K562 (cell line): Measurements from ENCODE around the gene SNAPC5. TPM values are rescaled to one million over a fixed set of nuclear protein-coding genes. Genes with fewer than 3 reads are reported as not detected.
A peak's percentile ranks its signal among the peaks of the same experiment; 100 is the strongest.

Experiments
- ARID1B ChIP-seq: fragments of 450-650 bp; IDR thresholded peaks from 2 replicates; pipeline ENCODE4 v1.6.1; 2016; ENCODE audit warnings: antibody characterized with exemption, mild to moderate bottlenecking, inconsistent platforms
- ARID3A ChIP-seq: IDR thresholded peaks from 2 replicates; pipeline ENCODE4 v1.6.1; 2012; ENCODE audit warnings: low read depth, low read length, improper control_type of control experiment, borderline replicate concordance
- COPS2 ChIP-seq: fragments of 450-650 bp; conservative IDR thresholded peaks from 2 replicates; pipeline ENCODE4 v1.6.1; 2016; ENCODE audit warnings: mild to moderate bottlenecking, moderate library complexity
- DIDO1 ChIP-seq: fragments of 450-650 bp; IDR thresholded peaks from 2 replicates; pipeline ENCODE4 v1.6.1; 2016; ENCODE audit warnings: low read depth, missing biosample characterization, missing genetic modification characterization
- DPF2 ChIP-seq: fragments of 450-650 bp; IDR thresholded peaks from 2 replicates; pipeline ENCODE4 v1.6.1; 2016
- ELF2 ChIP-seq: fragments of 250-450 bp; sonication (Bioruptor Pico); IDR thresholded peaks from 2 replicates; pipeline ENCODE4 v1.5.0; 2021; ENCODE audit warnings: mild to moderate bottlenecking
- ELF4 ChIP-seq: fragments of 450-650 bp; formaldehyde crosslinking; IDR thresholded peaks from 2 replicates; pipeline ENCODE4 v1.4.0; 2022; ENCODE audit warnings: missing genetic modification characterization
- FUS ChIP-seq: fragments of 200-400 bp; formaldehyde crosslinking; optimal IDR thresholded peaks from 2 replicates; pipeline ENCODE3; 2017; ENCODE audit warnings: low read depth, low read length
- GABPB2 ChIP-seq: fragments of 250-450 bp; sonication (Bioruptor Pico); conservative IDR thresholded peaks from 2 replicates; pipeline ENCODE4 v1.5.1; 2021; ENCODE audit warnings: mild to moderate bottlenecking
- GATAD2B ChIP-seq: fragments of 450-650 bp; IDR thresholded peaks from 2 replicates; pipeline ENCODE4 v1.6.1; 2017; ENCODE audit warnings: mild to moderate bottlenecking, borderline replicate concordance
- HINFP ChIP-seq: fragments of 450-650 bp; conservative IDR thresholded peaks from 2 replicates; pipeline ENCODE4 v1.6.1; 2016; ENCODE audit warnings: missing genetic modification characterization, low read depth, mild to moderate bottlenecking, control low read depth, missing compliant biosample characterization
- HNRNPUL1 ChIP-seq: fragments of 200-400 bp; formaldehyde crosslinking; IDR thresholded peaks from 2 replicates; pipeline ENCODE4 v1.6.1; 2017; ENCODE audit warnings: low read length
- KAT2B ChIP-seq: IDR thresholded peaks from one replicate; pipeline ENCODE4 v1.6.1; 2012; ENCODE audit warnings: low read depth, mild to moderate bottlenecking, control low read depth, inconsistent platforms, low read length, moderate library complexity
- KDM2B ChIP-seq: fragments of 250-450 bp; sonication (Bioruptor Pico); IDR thresholded peaks from 2 replicates; pipeline ENCODE4 v1.8.0; 2021; ENCODE audit warnings: mild to moderate bottlenecking, moderate library complexity
- PTBP1 ChIP-seq: fragments of 200-400 bp; formaldehyde crosslinking; IDR thresholded peaks from 2 replicates; pipeline ENCODE4 v1.6.1; 2017; ENCODE audit warnings: low read depth, low read length
- RB1 ChIP-seq: fragments of 450-650 bp; IDR thresholded peaks from 2 replicates; pipeline ENCODE4 v1.6.1; 2017; ENCODE audit warnings: low read depth, mild to moderate bottlenecking
- RBM15 ChIP-seq: fragments of 200-400 bp; formaldehyde crosslinking; IDR thresholded peaks from 2 replicates; pipeline ENCODE4 v1.6.1; 2018; ENCODE audit warnings: mild to moderate bottlenecking, low read length, moderate library complexity; ENCODE audit not compliant: insufficient read depth
- RCOR1 ChIP-seq, 2 experiments: IDR thresholded peaks; 2 replicates each; pipeline ENCODE4 v1.6.1; 2012; ENCODE audit warnings: low read depth in 2 of 2, low read length in 2 of 2, borderline replicate concordance in 1 of 2, improper control_type of control experiment in 1 of 2
- TCF15 ChIP-seq: fragments of 250-450 bp; sonication (Bioruptor Pico); IDR thresholded peaks from 2 replicates; pipeline ENCODE4 v1.8.0; 2022; ENCODE audit warnings: moderate library complexity, mild to moderate bottlenecking, inconsistent platforms
- ZC3H4 ChIP-seq: sonication (generic); formaldehyde crosslinking; IDR thresholded peaks from 2 replicates; pipeline ENCODE4 v1.9.0; 2021; ENCODE audit warnings: missing genetic modification reagents, borderline replicate concordance
- ZNF239 ChIP-seq: fragments of 250-450 bp; sonication (Bioruptor Pico); IDR thresholded peaks from 2 replicates; pipeline ENCODE4 v1.4.0; 2020; ENCODE audit warnings: mild to moderate bottlenecking
- ZNF436 ChIP-seq: fragments of 250-450, 450-650 bp; sonication (Bioruptor Pico); formaldehyde crosslinking; IDR thresholded peaks from 2 replicates; pipeline ENCODE4 v1.7.0; 2020; ENCODE audit warnings: mild to moderate bottlenecking
- ZNF512 ChIP-seq: IDR thresholded peaks from 2 replicates; pipeline ENCODE4 v1.6.1; 2016; ENCODE audit warnings: missing genetic modification characterization, missing compliant biosample characterization
- ZNF785 ChIP-seq: fragments of 250-450 bp; sonication (Bioruptor Pico); IDR thresholded peaks from 2 replicates; pipeline ENCODE4 v1.4.0; 2020; ENCODE audit warnings: mild to moderate bottlenecking
- polyA plus RNA-seq, 8 experiments: library from polyadenylated mRNA; depleted of rRNA in 4 of 8; stranded (reverse) in 5 of 8; unstranded in 3 of 8; fragments of >200 nt; fragmentation: Nextera tagmentation in 2 of 8; fragmentation: Illumina TruSeq in 1 of 8; extraction: Ambion mirVana in 2 of 8; extraction: Trizol in 1 of 8; gene quantifications; 2 replicates each; pipeline versions ENCODE4 v1.2.1 to v1.2.3, GENCODE V29; 2011 to 2014; ENCODE audit warnings: inconsistent platforms in 1 of 8, missing spikeins in 1 of 8
- total RNA-seq, 7 experiments: library from RNA; depleted of rRNA in 6 of 7; stranded (reverse); fragments of >200 nt in 6 of 7; fragmentation: Illumina TruSeq in 2 of 7; extraction: Trizol in 2 of 7; gene quantifications; 2 replicates each; pipeline versions ENCODE4 v1.2.1 to v1.2.3, GENCODE V29; 2011 to 2021; ENCODE audit warnings: low replicate concordance in 1 of 7

The SNAPC5 gene
- total and polyA plus RNA-seq, 9 of the 15 experiments (the other 6 are each of a cell fraction or from before 2014, with no cell fraction given) = 52.8 to 155 (median 96.5) TPM

- TF ChIP-seq ELF4 (no peak), ZNF512 (tag) (no peak), HINFP (tag) (no peak), DIDO1 (tag) (peak; percentile 68; the same call in 1 of the 2 replicates), ZNF436 (CRISPR knock-in tag) (no peak; the same call in 1 of the 2 replicates), KAT2B (no peak), RCOR1 (IDR thresholded peaks at IDR 0.05; ENCODE audit: borderline replicate concordance in 1 of 2, low read depth in 2 of 2, low read length in 2 of 2) (peak in 1 of 2 experiments; percentile 32; a peak in 3 of 4 replicates), COPS2 (no peak), ZC3H4 (CRISPR knock-in tag) (no peak), RBM15 (no peak), HNRNPUL1 (no peak), TCF15 (CRISPR knock-in tag) (no peak), KDM2B (CRISPR knock-in tag) (0 out of 2 replicates have a peak, but pooled peaks have one; percentile 41), ZNF785 (CRISPR knock-in tag) (no peak), GABPB2 (CRISPR knock-in tag) (peak; percentile 24; the same call in 1 of the 2 replicates), ARID3A (no peak), ARID1B (peak; percentile 55), ELF2 (peak; percentile 97), ZNF239 (CRISPR knock-in tag) (no peak), GATAD2B (no peak; the same call in 1 of the 2 replicates), DPF2 (peak; percentile 68), PTBP1 (no peak), RB1 (peak; percentile 91), FUS (peak; percentile 98)
These were observed at the start of gene SNAPC5 (continued) for GRCh38 chr15:66497502-66498455.
